Activated T-cell treated with anti-CD3 and anti-CD28 coated beads for 1 hour (primary cell): ENCODE results near the gene SOSTDC1.
"Not testable (repeated sequence)": the region's sequence is repeated elsewhere in the genome, so short reads cannot be mapped to it uniquely, and the experiment has no call there.

Experiments used
- DNase-seq: peaks from one replicate; pipeline ENCODE4 v3.0.0-alpha.2; 2020; ENCODE audit warnings: low read depth

The SOSTDC1 gene

DNA sequence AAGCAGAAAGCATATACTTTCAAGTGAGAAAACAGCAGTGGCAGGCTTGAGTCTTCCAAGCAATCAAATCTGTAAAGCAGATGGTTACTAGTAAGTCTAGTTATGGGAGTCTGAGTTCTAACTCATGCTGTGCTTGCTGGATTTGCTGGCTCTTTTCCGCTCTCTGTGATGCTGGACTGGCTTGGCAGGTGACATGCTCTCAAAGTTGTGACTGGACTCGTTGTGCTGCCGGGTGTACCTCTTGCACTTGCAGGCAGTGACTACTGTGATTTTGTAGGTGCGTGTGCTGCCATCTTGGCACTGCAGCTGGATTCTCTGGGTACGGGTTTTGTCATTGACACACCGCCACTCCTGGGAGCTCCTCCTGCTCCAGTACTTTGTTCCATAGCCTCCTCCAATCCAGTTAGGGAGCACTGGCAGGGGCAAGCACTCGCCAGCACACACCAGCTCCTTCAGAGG is 3.1 kb downstream of the SOSTDC1 start:
- no peak for DNase-seq

DNA sequence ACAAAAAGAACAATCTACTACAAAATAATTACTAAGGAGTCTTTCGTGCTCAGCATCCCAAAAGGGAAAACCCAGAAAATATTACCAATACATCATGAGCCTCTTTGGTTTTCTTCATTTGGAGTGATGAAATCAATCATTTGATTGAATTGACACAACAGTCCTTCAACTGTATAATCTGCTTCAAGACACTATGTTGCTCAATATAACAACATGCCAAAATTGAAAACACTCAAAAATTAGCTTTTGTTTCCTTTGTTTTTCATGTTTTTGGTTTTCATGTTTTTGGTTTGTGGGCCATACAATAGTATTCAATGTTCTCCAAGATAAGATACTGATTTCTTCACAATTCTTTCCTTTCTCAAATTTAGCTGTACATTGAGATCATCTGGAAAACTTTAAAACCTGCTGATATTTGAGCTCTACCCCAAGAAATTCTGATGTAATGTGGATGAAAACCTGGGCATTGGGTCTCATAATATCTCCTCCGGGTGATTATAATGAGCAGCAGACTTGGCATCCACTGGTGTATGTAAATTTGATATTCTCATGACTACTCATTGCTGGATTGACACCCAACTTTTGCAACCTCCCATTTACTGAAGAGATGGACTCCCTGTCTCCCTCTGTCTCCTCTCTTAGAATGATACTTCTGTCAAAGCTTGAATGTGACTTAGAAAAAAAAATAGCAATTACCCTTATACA is 4.6 kb downstream of the SOSTDC1 start:
- no peak for DNase-seq

GRCh38 chr7:16456303-16456702 is 9.2 kb downstream of the SOSTDC1 start:
- not testable (repeated sequence) for DNase-seq

DNA sequence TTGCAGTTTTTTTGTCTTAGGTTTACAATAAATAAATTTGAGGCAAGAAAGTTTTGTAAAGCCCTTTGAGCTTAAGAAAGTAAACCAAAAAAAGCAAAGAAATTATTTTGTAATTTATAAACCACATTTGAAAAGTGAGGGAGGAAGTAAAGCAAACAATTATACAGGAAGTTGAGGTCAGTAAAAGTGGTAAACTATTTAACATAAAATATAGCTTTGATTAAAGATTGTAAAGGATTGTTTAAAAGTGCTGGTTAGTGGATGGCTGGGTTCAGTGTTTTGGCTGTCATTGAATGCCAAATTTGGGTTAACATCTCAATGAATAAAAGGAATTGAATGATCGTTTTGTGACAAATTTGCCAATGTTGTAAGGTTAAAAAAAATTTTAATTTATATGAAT is 9.9 kb downstream of the SOSTDC1 start:
- no peak for DNase-seq

- no peak for DNase-seq
Observed at GRCh38 chr7:16450366-16450765, 15.2 kb downstream of the SOSTDC1 start.

- DNase-seq = no peak
Observed at GRCh38 chr7:16447876-16448275, 17.7 kb downstream of the SOSTDC1 start.

GRCh38 chr7:16446508-16446907 is 19.0 kb downstream of the SOSTDC1 start:
- DNase-seq = no peak

DNA sequence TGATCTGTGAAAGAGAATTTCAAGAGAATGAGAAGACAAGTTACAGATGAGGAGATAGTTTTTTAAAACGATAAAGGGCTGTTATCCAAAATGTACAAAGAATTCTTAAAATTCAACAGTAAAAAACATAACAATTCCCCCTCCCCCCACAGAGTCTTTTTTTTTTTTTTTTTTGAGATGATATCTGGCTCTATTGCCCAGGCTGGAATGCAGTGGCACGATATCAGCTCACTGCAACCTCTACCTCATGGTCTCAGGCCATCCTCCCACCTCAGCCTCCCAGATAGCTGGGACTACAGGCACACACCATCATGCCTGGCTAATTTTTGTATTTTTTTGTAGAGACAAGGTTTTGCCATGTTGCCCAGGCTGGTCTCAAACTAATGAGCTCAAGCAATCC is 21.7 kb downstream of the SOSTDC1 start:
- not testable (repeated sequence) for DNase-seq

DNA sequence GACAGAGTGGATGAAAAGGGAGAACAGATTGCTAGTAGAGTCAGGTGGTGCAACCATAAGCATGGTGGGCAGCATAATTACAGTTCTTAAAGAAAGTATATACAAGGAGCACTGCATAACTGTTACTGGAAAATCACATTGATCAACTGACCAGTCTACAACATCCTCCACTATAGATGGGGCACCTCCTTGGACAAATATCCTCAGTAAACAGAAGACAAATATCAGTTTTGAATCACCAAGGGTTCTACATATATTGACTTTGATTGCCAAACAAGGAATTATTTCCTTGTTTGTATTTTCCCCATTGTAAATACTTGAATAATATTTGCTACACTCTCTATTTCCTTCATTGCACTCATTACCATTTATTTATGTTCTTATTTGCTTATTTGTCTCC is 26.6 kb downstream of the SOSTDC1 start:
- DNase-seq = no peak

- no peak for DNase-seq
Observed at GRCh38 chr7:16436306-16436705, 29.2 kb downstream of the SOSTDC1 start.

DNA sequence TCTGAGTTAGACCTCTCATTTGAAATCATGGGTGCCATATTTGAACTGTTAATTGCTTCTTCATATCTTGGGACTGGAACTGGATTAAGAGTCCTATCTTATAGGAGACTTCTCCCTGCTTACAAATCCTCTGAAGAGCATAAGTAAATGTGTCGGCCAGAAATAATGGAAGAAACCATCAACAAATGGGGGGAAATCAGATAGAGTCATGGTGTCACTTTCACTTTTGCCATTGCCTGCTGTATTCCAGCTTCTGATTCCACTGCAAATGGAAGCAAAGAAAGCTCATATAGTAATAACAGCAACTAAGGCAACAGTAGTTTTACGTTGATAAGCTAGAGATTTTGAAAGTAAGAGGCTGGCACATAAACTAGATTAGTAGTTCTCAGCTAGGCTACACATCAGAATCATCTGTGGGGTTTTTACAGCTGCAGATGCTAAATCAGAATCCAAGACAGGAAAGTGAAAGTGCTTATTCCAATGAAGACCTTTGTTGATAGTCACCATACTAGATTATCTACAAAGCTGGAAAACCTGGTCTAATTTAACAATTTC is 31.9 kb downstream of the SOSTDC1 start:
- no peak for DNase-seq

DNA sequence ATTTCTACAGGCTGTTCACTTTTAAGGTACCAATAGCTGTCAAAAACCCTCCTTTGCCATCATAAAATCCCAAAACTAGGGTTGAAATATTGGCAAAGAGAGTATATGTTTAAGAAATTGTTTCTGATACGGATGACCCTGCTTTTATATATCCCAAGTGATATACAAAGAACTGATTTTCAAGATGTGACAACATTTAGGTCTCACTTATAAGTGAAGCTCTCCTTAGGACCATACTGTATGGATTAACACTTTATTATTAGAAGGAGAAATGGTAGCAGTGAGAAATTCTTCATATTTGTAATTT is 33.2 kb downstream of the SOSTDC1 start:
- no peak for DNase-seq

GRCh38 chr7:16431646-16432424 is 33.7 kb downstream of the SOSTDC1 start:
- no peak for DNase-seq

GRCh38 chr7:16430133-16430532 is 35.4 kb downstream of the SOSTDC1 start:
- DNase-seq = no peak

- DNase-seq = no peak
Observed at GRCh38 chr7:16428672-16429071, 36.9 kb downstream of the SOSTDC1 start.

DNA sequence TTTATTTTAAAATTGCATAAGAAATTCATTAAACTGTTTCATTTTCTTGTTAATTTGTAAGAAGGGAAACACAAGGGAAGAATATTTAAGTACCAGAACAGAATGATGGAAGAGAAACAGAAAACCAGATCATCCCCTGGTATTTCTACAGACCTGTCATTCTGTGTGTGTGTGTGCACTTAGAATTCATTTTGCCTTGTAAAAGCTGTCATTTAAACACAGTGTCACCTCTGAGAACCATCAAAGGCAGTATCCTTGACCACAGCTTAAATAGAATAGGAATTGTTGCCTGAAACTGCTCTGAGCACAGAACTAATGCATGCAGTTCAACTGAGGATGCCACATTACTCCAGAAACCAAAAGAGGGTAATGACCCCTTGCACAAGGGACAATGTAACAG is 37.4 kb downstream of the SOSTDC1 start:
- no peak for DNase-seq

DNA sequence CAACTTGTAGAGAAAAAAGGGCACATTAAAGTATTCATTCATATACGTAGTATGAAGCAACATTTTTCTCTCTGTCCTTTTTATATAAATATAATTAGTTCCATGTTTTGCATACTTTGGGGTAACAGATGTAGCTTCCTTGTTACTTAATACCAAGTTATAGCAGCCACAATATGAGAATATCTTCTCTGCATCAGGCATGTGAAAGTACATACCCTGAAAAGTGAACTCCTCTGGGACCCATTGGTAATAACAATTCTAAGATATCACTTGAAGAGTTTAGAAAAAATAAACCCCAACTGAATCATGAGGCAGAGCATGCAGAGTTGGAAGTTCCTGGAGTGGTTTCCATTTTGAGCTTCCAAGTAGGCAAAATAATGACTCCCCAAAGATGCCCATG is 41.8 kb downstream of the SOSTDC1 start:
- no peak for DNase-seq

DNA sequence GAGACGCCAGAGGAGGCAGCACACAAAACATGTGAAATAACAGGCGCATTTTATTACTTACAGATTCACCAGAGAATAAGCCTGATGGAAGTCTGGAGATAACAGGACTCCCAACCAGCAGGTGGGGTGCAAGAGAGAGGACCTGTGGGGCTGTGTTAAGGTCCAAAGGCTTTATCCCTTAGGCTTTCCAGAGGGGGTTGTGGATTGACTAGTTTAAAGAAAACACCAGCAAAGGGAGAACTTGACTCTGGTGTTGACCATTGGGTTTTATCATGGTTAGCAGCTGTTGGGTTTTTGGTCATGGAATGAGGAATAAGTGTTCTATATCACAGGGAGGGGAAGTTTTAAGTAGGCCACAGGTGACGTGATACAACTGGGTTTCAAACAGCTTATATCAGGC is 42.6 kb downstream of the SOSTDC1 start:
- no peak for DNase-seq

DNA sequence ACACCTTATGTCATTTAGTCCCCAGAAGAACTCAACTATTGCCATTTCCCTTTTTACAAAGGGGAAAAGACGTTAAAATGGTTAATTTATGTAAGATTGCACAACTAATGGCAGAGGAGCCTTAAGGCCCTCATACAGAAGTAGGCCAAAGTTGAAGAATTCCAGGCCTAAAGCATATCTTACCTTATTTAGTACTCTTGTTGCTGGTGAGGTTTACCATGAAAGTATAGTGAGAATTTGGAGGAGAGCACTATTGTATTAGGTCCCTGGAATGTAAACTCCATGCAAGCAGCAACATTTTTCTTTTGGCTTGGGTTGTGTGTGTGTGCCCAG is 43.5 kb downstream of the SOSTDC1 start:
- no peak for DNase-seq

DNA sequence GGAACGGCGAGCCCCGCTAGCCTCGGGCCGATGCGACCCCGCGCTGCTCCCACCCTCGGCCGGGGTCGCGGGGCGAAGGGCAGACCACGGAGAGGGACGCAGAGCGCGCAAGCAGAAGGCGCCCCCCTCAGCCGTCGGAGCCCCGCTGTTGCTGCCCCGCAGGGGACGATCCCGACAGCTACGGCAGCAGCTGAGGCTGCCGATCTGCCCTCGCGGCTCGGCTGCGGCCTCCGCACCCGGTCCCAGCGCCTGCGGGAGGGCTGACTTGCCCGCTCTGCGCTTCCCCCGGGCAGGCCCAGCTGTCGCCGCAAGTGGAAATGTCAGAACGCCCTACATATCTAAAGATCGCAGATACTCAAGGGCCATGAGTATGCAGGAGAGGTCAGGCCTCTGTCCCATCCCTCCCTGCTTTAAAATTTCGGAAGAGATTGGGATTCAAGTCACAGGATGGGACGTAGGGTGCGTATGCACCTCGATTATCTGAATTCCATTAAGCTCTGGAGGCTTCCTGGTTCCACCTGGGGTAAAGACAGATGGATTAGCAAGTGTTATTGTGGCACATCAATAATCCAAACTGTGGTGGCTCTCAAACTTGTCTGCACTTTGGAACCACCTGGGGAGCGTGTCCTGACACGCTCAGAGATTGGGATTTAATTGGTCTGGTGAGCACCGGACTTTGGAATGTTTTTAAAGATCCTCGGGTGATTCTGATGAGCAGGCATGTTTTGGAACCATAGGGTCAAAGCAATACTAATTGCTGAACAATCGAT is 44.0 kb downstream of the SOSTDC1 start, which contains the start of gene CRPPA:
Gene CRPPA (minus strand): TSS at position 206 of the 770 bp plus-strand sequence. CDS start 216 bp downstream, outside the sequence.
- DNase-seq = peak; percentile 19

GRCh38 chr7:16420649-16421332 is 44.7 kb downstream of the SOSTDC1 start:
- DNase-seq = peak; percentile 76

GRCh38 chr7:16420329-16420648 is 45.2 kb downstream of the SOSTDC1 start:
- DNase-seq = no peak
